ENCODE measurements around the gene RASL12.

DNA sequence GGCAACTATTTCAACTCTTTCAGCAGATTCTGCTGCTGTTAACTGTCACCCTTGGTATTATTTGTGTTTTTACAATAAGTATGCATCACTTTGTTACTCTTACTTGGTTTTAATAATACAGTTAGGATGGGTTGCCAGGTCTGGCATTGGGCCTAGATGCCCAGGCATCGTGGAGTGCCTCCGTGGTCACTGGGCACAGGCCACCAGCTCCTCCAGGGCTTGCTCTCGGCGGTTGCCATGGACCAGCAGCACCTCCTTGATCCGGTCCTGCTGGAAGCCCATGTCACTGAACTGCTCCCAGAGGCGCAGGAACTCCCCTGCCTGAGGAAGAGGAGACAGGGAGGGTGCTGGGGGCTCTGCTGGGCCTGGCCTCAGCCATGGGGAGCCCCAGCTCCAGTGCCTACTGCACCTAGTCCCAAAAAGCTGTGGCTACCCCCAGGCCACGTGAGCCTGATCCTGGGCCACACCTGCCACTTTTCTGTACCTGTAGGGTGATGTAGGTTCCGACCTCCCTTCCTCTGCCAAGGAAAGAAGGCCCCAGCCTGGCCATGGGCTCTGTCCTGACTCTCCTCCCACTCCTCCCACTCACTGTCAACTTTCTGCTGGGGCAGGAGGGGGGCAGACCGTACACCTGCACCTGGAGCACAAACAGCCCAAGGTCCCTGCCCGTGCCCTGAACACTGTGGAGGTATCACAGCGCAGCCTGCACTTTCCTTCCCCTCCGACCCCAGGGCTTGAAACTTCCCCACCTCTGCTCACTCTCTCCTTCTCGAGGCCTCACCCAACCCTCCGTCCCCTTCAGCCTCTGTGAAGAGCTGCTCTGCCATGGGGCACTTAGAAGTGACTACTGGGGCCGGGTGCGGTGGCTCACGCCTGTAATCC, 25.4 kb upstream of the RASL12 start:
- TF ChIP-seq, protein P1, sequence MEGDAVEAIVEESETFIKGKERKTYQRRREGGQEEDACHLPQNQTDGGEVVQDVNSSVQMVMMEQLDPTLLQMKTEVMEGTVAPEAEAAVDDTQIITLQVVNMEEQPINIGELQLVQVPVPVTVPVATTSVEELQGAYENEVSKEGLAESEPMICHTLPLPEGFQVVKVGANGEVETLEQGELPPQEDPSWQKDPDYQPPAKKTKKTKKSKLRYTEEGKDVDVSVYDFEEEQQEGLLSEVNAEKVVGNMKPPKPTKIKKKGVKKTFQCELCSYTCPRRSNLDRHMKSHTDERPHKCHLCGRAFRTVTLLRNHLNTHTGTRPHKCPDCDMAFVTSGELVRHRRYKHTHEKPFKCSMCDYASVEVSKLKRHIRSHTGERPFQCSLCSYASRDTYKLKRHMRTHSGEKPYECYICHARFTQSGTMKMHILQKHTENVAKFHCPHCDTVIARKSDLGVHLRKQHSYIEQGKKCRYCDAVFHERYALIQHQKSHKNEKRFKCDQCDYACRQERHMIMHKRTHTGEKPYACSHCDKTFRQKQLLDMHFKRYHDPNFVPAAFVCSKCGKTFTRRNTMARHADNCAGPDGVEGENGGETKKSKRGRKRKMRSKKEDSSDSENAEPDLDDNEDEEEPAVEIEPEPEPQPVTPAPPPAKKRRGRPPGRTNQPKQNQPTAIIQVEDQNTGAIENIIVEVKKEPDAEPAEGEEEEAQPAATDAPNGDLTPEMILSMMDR (IDR thresholded peaks at IDR 0.05; ENCODE audit: low read depth, low read length) = no peak
- no peak for TF ChIP-seq POLR2A (IDR thresholded peaks at IDR 0.05; ENCODE audit: extremely low read depth, insufficient read length)
- TF ChIP-seq, protein P2, sequence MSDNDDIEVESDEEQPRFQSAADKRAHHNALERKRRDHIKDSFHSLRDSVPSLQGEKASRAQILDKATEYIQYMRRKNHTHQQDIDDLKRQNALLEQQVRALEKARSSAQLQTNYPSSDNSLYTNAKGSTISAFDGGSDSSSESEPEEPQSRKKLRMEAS (IDR thresholded peaks at IDR 0.05; ENCODE audit: low read depth, low read length) = no peak
- no peak for TF ChIP-seq MYC (IDR thresholded peaks at IDR 0.05; ENCODE audit: low read depth, low read length)

Measured in NB4 (cell line).